Astrocyte (in vitro differentiated cells and primary cell): ENCODE results near the gene KBTBD13. TPM values are rescaled to one million over a fixed set of nuclear protein-coding genes. Genes with fewer than 3 reads are reported as not detected.
A peak's percentile ranks its signal among the peaks of the same experiment; 100 is the strongest.

Experiments
- DNase-seq: peaks from one replicate; pipeline ENCODE4 v3.0.0-alpha.2; 2010; ENCODE audit warnings: low read depth
- FAIRE-seq: peaks from 2 replicates; lab custom pipeline; 2011; peaks lifted over from hg19 to GRCh38; lab: Jason Lieb, UNC
- H2AFZ ChIP-seq: 2 replicates; pipeline ENCODE4 v1.6.0; 2012; ENCODE audit warnings: low read depth, low read length, inconsistent platforms
- H3K27ac ChIP-seq: 2 replicates; pipeline ENCODE4 v1.5.1; 2011; ENCODE audit warnings: low read depth, low read length, inconsistent platforms
- H3K27me3 ChIP-seq: 2 replicates; pipeline ENCODE4 v1.6.0; 2011; ENCODE audit warnings: low read length, inconsistent platforms; ENCODE audit not compliant: insufficient read depth
- H3K36me3 ChIP-seq: 2 replicates; pipeline ENCODE4 v1.5.1; 2011; ENCODE audit warnings: low read length, inconsistent platforms; ENCODE audit not compliant: insufficient read depth
- H3K4me1 ChIP-seq: 2 replicates; pipeline ENCODE4 v1.5.1; 2011; ENCODE audit warnings: low read length, inconsistent platforms; ENCODE audit not compliant: insufficient read depth
- H3K4me2 ChIP-seq: 2 replicates; pipeline ENCODE4 v1.6.0; 2012; ENCODE audit warnings: low read length, inconsistent platforms
- H3K4me3 ChIP-seq: 2 replicates; pipeline ENCODE4 v1.5.1; 2011; ENCODE audit warnings: low read depth, mild to moderate bottlenecking, low read length, inconsistent platforms; ENCODE audit not compliant: insufficient read depth
- H3K79me2 ChIP-seq: 2 replicates; pipeline ENCODE4 v1.6.0; 2012; ENCODE audit warnings: mild to moderate bottlenecking, low read length, inconsistent platforms; ENCODE audit not compliant: insufficient read depth
- H3K9ac ChIP-seq: 2 replicates; pipeline ENCODE4 v1.6.0; 2012; ENCODE audit warnings: mild to moderate bottlenecking, low read length, inconsistent platforms
- H3K9me3 ChIP-seq: 2 replicates; pipeline ENCODE4 v1.5.1; 2012; ENCODE audit warnings: low read depth, mild to moderate bottlenecking, low read length, inconsistent platforms; ENCODE audit not compliant: insufficient read depth
- H4K20me1 ChIP-seq: 2 replicates; pipeline ENCODE4 v1.6.0; 2012; ENCODE audit warnings: low read length, inconsistent platforms; ENCODE audit not compliant: insufficient read depth
- H3K27ac Mint-ChIP-seq: one replicate; pipeline ENCODE4 v1.8.0; 2021; ENCODE audit warnings: mild to moderate bottlenecking, mixed read lengths; ENCODE audit not compliant: unreplicated experiment
- H3K27me3 Mint-ChIP-seq: one replicate; pipeline ENCODE4 v1.8.0; 2021; ENCODE audit warnings: low read depth, mixed read lengths; ENCODE audit not compliant: unreplicated experiment
- H3K36me3 Mint-ChIP-seq: one replicate; pipeline ENCODE4 v1.8.0; 2021; ENCODE audit warnings: low read depth, mixed read lengths; ENCODE audit not compliant: unreplicated experiment
- H3K4me1 Mint-ChIP-seq: one replicate; pipeline ENCODE4 v1.8.0; 2021; ENCODE audit warnings: low read depth, mixed read lengths; ENCODE audit not compliant: unreplicated experiment
- H3K4me3 Mint-ChIP-seq: one replicate; pipeline ENCODE4 v1.8.0; 2021; ENCODE audit warnings: mild to moderate bottlenecking, moderate library complexity, mixed read lengths; ENCODE audit not compliant: unreplicated experiment
- H3K9me3 Mint-ChIP-seq: one replicate; pipeline ENCODE4 v1.8.0; 2021; ENCODE audit warnings: mild to moderate bottlenecking, mixed read lengths; ENCODE audit not compliant: unreplicated experiment
- EZH2 ChIP-seq: IDR thresholded peaks from 2 replicates; pipeline ENCODE4 v1.6.1; 2012; ENCODE audit warnings: mild to moderate bottlenecking, low read length, inconsistent platforms; ENCODE audit not compliant: insufficient read depth
- total RNA-seq: library from RNA; stranded (reverse); gene quantifications from 2 replicates; pipeline ENCODE4 v1.2.1, GENCODE V29; 2021
- TF ChIP-seq, protein P1 (sequence below): IDR thresholded peaks from 2 replicates; pipeline ENCODE4 v1.5.1; 2011; ENCODE audit warnings: low read depth, mild to moderate bottlenecking, inconsistent platforms, low read length, moderate library complexity; ENCODE audit not compliant: insufficient read depth

The KBTBD13 gene
- total RNA-seq, 1 donor from 2014 or later: not detected

DNA sequence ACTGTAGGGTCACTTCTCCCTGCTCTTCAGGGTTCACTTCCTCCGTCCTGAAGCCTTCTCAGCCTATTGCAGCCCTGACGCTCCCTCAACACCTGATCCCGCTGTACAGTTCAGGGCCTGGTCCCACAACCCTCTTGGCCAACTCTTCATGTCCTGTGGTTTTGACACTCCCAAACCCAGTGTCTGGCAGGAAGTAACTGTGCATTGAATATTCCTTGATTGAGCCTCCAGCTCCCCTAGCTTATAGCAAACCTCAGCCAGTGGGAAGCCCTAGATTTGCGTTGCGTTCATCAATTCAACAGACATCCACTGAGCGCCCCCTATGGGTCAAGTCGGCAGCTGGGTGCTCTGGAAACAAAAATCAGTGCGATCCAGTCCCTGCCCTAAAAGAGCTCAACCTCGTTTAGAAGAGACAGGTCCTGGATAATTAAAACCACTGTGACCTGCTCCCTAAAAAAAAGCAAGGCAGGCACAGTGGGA, 24.9 kb downstream of the KBTBD13 start:
- no peak for FAIRE-seq
- H3K4me3 Mint-ChIP-seq: peak overlapping the region; percentile 72

DNA sequence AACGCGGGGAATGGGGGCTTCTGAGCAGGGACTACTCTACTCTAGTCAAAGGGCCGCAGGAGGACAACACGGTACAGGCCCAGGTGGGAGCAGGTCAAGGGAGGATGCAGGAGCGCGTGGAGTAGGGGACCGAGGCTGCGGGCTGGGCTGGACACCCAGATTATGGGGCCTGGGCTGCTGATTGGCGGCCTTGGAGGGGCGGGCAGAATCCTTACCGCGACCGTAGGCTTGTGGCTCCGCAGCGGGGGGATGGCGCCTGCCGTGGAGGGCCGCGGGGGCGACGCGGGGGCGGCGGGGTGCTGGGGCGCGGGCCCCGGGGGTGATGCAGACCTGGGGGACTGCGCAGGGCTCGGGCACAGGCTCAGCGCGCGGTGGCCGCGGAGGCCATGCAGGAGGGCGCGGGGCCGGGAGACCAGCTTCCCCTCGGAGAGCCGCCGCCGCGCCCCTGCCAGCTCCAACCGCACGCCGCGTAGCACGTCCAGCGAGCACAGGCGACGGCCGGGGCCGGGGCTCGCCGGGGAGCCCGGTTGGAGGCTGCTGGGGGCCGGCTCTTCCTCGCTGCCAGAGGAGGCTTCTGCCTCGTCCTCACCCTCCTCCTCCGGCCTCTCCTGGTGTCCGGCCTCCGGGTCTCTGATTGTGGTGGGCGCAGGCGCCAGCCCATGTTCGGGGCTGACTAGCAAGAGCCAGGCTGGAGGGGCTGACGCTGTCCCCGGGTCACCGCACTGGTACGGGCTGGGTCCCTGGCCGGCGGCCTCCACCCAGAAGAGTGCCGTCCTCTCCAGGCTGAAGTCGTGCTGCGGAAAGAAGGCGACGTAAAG, 25.6 kb downstream of the KBTBD13 start:
- peaks cover 2% of the 10 kb centered on the region for H3K4me1 ChIP-seq
- Mint-ChIP-seq H3K27ac (peak overlapping the region; percentile 31), H3K4me1 (peaks cover 8% of the 10 kb centered on the region), H3K36me3 (peaks cover 43% of the 10 kb centered on the region), H3K4me3 (peak overlapping the region; percentile 72), H3K9me3 (peaks cover 4% of the 10 kb centered on the region), H3K27me3 (peaks cover 17% of the 10 kb centered on the region)
- no peak overlapping the region for H3K4me3 ChIP-seq
- H3K27ac ChIP-seq: no peak overlapping the region
- no peaks in the 10 kb centered on the region for H3K9me3 ChIP-seq
- no peak overlapping the region for H3K4me2 ChIP-seq
- peaks cover 12% of the 10 kb centered on the region for H3K36me3 ChIP-seq
- H3K79me2 ChIP-seq: no peaks in the 10 kb centered on the region
- FAIRE-seq (no peak), DNase-seq (no peak)
- TF ChIP-seq, protein P1, sequence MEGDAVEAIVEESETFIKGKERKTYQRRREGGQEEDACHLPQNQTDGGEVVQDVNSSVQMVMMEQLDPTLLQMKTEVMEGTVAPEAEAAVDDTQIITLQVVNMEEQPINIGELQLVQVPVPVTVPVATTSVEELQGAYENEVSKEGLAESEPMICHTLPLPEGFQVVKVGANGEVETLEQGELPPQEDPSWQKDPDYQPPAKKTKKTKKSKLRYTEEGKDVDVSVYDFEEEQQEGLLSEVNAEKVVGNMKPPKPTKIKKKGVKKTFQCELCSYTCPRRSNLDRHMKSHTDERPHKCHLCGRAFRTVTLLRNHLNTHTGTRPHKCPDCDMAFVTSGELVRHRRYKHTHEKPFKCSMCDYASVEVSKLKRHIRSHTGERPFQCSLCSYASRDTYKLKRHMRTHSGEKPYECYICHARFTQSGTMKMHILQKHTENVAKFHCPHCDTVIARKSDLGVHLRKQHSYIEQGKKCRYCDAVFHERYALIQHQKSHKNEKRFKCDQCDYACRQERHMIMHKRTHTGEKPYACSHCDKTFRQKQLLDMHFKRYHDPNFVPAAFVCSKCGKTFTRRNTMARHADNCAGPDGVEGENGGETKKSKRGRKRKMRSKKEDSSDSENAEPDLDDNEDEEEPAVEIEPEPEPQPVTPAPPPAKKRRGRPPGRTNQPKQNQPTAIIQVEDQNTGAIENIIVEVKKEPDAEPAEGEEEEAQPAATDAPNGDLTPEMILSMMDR: no peak
- TF ChIP-seq EZH2: no peak
- H2AFZ ChIP-seq: no peak overlapping the region
- no peaks in the 10 kb centered on the region for H3K27me3 ChIP-seq
- H4K20me1 ChIP-seq: peaks cover 19% of the 10 kb centered on the region
- H3K9ac ChIP-seq: no peak overlapping the region

More for the DNA sequence above, 24.9 kb downstream of the KBTBD13 start:
- Histone ChIP-seq H3K79me2 (no peaks in the 10 kb centered on the region), H3K9me3 (no peaks in the 10 kb centered on the region), H3K4me2 (no peak overlapping the region), H2AFZ (no peak overlapping the region), H4K20me1 (peaks cover 25% of the 10 kb centered on the region), H3K9ac (no peak overlapping the region), H3K4me3 (no peak overlapping the region), H3K27ac (no peak overlapping the region), H3K27me3 (no peaks in the 10 kb centered on the region), H3K4me1 (peaks cover 8% of the 10 kb centered on the region), H3K36me3 (peaks cover 12% of the 10 kb centered on the region)
- Mint-ChIP-seq H3K36me3 (peaks cover 44% of the 10 kb centered on the region), H3K27me3 (peaks cover 17% of the 10 kb centered on the region), H3K27ac (peak overlapping the region; percentile 31), H3K9me3 (peaks cover 4% of the 10 kb centered on the region), H3K4me1 (peaks cover 14% of the 10 kb centered on the region)
- TF ChIP-seq EZH2: no peak
- TF ChIP-seq, protein P1: peak; percentile 86
- DNase-seq: no peak

DNA sequence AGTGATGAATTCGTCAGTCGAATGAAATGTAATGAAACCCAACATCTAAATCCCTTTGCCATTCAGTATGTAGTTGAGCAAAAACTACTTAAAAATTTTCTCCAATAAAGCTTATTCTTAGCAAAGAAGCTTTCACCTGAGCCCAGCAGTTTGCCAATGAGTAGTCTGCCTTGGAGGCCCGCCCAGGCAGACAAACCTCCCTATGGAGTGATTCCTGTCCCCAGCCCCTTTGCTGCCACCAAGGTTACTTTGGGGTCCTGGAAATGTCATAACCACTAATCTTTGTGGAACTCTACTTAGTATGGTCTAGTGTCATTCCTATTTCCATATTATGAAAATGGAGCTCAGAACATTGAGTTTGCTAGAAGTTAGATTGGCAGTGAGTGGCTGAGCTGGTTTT, 26.4 kb downstream of the KBTBD13 start:
- Mint-ChIP-seq H3K36me3 (peaks cover 37% of the 10 kb centered on the region), H3K9me3 (peaks cover 3% of the 10 kb centered on the region), H3K27ac (no peak overlapping the region), H3K4me1 (peaks cover 4% of the 10 kb centered on the region), H3K4me3 (no peak overlapping the region), H3K27me3 (peaks cover 17% of the 10 kb centered on the region)
- Histone ChIP-seq H3K4me2 (no peak overlapping the region), H3K9me3 (no peaks in the 10 kb centered on the region), H3K27ac (no peak overlapping the region), H4K20me1 (peaks cover 16% of the 10 kb centered on the region), H3K4me1 (no peaks in the 10 kb centered on the region), H2AFZ (no peak overlapping the region), H3K79me2 (no peaks in the 10 kb centered on the region), H3K36me3 (peaks cover 12% of the 10 kb centered on the region), H3K27me3 (no peaks in the 10 kb centered on the region), H3K9ac (no peak overlapping the region), H3K4me3 (no peak overlapping the region)
- FAIRE-seq (no peak), DNase-seq (no peak)
- no peak for TF ChIP-seq EZH2
- TF ChIP-seq, protein P1: no peak
